HS-5 (cell line): ENCODE data around the gene GOLGB1.
"Not testable (repeated sequence)": the region's sequence is repeated elsewhere in the genome, so short reads cannot be mapped to it uniquely, and the experiment has no call there.

Experiments
- DNase-seq: peaks from one replicate; pipeline ENCODE4 v3.0.0-alpha.2; 2012; ENCODE audit warnings: low read depth

GOLGB1 gene

DNA sequence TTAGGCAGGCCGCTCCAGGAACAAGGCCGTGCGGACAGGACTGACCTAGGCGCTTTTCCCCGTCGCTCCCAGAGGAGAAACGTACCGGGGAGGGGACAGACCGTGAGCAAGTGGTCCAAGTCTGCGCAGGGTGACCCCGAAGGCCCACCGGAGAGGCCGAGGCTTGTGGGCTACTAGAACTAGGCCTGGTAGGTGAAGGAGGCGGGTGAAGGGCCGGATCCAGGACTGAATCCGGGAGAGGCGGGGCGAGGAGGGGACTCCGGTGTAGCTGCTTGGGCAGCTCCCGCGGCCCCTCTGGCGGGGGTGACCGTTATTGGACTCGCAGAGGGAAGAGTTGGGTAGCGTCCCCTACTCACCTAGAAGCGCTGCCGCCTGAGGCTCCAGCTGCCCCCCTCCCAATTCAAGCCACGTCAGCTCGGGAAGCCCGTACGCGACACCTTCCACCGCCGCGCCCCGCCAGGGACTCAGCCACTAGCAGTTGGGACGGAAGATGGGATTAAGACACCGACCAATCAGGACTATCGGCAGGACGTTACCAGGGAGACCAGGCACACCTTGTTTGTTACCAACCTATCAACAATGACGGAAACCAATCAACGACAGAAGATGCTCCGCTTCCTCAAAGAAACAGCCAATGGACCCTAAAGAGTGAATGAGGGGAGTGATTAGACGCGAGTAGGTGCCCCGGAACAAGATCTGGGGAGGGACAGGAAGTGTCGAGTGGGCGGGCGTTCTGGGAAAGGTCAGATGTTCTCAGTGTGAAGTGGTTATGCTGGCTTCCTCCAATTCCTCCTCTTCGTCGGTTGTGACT, at the start of gene GOLGB1:
Gene GOLGB1, minus strand, starts transcription at position 466 of the 811 bp plus-strand sequence. CDS start 18,770 bp downstream, outside the sequence.
- peak; percentile 99 for DNase-seq

DNA sequence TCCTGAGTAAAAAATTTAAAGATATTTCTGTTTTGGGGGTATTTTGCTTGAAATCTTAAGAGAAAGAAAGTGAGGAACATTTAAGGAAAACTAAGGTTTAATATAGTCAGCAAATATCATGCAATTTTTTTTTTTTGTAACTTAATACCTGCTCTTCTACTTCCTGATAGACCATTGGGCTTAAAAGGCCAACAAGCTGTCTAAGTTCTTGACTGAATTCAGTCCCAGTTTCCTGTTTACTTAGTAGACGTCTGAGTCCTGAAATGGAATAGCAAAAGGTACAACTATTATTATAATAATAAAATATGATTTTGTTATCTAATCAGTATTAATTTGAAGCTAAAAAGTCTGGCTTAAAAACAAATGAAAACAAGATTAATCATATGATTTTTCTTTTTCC, 47.4 kb upstream of the GOLGB1 start:
- no peak for DNase-seq

DNA sequence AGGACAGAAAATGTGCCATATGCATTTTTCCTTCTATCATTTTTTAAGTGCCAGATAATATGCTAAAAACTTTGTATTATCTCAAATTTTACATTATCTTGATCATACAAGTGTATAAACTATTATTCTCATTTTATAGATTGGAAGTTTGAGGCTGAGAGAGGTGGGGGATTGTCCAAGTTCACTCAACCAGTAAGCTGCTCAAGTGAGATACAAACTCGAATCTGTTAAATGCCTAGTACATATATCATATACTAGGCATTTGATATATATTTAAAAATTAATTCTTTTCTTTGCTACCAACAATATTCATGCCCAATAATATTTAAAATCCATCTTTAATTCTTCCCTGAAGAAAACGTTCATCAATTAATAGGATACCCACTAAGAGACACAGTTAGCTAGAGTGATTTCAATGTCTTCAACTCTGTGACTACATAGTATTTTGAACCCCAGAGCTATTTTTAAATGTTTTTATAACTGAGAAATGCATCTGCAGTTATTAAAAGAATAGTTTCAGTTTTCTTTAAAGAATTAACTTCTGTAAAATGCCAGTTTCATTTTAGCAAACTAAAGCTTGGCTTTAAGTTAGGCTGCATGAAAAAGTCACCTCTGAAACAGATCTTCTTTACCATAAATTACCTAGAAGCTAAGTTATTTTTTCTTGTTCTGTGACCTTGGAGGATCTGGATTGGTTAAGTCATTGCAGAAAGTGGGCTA, 44.9 kb upstream of the GOLGB1 start:
- DNase-seq = no peak

GRCh38 chr3:121793078-121793477, 43.5 kb upstream of the GOLGB1 start:
- DNase-seq = no peak

DNA sequence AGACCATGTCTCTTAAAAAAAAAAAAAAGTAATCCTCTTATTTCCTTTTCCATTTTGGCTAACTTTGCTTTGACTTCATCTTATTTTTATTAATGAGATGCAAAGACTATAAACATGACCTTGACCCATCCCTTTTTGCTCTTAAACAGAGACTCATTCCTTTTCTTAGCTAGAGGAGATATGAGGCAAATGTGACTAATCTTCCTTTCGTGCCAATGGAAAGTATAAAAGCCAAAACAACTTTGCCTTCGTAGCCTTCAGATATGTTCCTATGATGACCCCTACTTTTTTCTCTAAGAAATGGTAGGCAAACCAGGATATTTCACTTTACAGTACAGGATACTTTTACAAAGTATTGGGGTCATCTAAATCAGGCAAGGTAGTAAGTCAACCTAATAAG, 36.9 kb upstream of the GOLGB1 start:
- no peak for DNase-seq

DNA sequence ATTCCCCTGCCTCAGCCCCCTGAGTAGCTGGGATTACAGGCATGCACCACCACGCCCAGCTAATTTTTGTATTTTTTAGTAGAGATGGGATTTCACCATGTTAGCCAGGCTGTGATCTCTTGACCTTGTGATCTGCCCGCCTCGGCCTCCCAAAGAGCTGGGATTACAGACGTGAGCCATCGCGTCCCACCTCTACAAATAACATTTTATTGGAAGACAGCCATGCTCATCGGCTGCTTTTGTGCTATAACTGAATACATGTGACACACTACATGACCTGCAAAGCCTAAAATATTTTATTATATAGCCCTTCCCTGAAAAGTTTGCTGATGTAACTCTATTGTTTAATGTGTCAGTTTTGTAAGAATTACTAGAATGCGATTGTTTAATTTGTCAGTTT, 33.2 kb upstream of the GOLGB1 start:
- not testable (repeated sequence) for DNase-seq

- no peak for DNase-seq
Observed at GRCh38 chr3:121781611-121782010, 32.1 kb upstream of the GOLGB1 start.

- DNase-seq = not testable (repeated sequence)
Observed at GRCh38 chr3:121775095-121775494, 25.6 kb upstream of the GOLGB1 start.

DNA sequence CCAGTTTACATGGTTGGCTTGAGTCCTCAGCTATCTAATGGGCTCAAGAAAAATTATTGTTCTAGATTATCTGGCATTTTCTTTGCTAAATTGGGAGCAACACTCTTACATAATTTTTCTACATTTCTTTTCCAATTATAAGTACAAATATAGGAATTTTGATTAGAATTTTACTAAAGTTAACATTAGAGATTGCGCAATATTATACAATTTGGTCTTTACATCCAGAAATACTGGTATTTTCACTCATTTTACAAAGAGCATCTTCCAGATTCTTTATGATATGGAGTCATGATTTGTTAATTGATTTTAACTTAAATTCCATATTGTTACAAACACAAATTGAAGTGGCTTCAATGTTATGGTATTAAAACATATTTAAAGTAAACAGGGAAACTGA, 19.7 kb upstream of the GOLGB1 start:
- DNase-seq = no peak

- DNase-seq = no peak
Observed at GRCh38 chr3:121768452-121768851, 18.9 kb upstream of the GOLGB1 start.

- DNase-seq = no peak
Observed at GRCh38 chr3:121759541-121760202, 10.1 kb upstream of the GOLGB1 start.

GRCh38 chr3:121758727-121759450, 9.3 kb upstream of the GOLGB1 start:
- no peak for DNase-seq

DNA sequence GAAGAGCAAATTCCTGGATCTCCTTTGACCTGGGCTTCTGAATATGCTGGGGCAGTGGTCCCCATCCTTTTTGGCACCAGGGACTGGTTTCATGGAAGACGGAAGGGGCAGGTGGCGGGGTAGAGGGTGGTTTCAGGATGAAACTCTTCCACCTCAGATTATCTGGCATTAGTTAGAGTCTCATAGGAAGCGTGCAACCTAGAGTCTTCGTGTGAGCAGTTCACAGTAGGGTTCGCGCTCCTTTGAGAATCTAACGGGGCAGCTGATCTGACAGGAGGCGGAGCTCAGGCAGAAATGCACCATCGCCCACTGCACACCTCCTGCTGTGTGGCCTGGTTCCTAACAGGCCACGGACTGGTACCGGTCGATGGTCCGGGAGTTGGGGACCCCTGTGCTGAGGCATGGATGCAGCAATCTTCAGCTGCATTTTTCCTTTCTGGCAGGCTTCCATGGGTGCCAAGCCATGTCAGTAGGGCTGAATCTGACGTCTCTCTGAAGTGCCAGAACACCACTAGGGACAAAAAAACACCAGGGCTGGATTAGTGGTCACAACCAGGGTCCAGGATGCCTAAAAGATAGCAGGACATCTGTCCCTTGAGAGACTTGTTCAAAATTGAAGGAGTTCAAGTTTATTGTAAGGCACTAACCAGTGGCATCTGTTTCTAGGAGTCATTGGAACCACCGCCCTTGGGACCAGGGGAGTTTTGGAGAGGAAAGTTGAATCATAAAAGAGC, 8.4 kb upstream of the GOLGB1 start:
- DNase-seq = no peak

DNA sequence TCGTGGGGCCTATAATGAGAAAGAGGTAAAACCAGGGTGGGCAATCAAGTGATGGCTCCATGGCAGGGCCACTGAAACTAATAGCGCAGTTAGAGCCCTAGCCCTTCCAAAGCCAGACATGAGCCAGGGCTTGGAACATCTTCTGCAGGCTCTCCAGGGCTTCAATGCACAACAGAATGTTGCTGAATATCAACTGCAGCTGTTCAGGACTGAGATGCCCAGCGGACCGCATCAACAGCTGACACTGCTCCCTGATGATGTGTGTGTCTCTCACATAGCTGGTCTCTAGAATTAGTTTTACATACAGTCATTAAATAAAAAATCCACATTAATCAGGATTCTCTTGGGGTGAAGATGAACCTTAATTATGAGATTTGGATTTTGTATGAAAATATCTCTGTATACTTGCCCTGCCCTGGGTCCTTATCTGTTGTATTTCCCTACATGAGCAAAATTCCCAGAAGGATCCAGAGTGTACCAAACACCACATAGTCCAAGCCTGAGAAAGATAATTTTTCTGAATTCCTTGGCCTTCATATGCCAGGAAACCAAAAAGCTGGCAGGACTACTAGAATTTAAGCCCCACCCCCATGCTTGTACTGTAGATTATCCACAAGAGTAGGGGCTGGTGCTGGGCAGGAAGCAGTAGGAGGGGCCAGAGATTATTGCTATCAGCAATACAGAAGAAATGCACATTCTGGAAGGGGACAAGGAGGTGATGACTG, 7.7 kb upstream of the GOLGB1 start:
- DNase-seq = no peak

GRCh38 chr3:121752772-121753171, 3.2 kb upstream of the GOLGB1 start:
- DNase-seq = no peak

DNA sequence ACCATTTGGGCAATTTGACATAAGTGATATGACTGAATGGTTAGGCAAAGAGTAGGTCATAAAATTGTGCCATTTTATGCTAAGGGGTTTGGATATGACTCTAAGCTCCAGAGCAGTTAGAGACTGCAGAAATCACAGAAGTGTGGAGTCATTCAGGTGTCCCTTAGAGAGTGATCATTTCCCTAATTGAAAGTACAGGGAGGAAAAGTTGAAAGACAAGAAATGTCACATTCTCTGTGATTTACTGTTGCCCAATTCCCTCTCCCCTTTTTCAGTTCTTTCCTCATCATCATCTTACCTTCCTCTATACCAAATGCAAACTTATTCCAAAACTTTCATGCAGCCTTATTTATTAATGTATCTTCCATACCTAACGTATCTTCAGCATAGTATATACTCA, 2.7 kb upstream of the GOLGB1 start:
- DNase-seq = no peak

DNA sequence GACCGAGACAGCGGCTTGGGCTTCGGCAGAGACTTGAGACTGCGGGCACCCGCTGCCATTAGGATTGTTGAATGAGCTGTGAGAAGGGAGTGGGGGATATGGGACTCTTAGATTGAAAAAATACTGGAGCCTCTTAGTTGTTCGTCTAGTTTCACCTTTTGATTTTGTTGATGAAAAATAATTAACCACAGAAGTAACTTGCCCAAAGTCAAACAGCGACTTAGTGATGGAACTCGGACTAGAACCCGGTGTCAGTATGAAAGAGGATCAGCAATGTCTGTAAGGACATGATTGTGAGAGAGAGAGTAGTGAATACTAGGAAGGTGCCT, 510 bp upstream of the GOLGB1 start:
- no peak for DNase-seq

GRCh38 chr3:121748680-121749275, 763 bp downstream of the GOLGB1 start:
- DNase-seq = no peak

DNA sequence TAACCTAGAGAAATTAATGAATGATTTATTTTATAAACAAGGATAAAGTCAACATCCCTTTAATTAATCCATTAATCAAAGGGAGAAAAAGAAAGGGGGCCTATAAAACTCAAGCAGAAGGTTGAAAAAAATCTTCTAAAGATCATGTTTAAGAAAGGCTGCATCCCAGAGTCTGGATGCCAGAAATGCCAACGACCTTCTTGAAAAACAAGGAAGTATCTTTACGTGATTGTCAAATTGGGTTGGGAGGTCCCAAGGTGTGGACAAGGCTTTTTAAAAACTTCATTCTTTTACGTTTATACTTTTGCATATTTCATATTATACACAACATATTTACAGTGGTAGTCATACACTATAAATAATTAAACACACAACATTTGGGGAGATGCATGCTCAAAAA, 1.6 kb downstream of the GOLGB1 start:
- no peak for DNase-seq

DNA sequence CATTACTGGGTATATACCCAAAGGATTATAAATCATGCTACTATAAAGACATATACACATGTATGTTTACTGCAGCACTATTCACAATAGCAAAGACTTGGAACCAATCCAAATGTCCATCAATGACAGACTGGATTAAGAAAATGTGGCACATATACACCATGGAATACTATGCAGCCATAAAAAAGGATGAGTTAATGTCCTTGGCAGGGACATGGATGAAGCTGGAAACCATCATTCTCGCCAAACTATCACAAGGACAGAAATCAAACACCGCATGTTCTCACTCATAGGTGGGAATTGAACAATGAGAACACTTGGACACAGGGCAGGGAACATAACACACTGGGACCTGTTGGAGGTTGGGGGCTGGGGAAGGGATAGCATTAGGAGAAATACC, 6.4 kb downstream of the GOLGB1 start:
- DNase-seq = not testable (repeated sequence)

- no peak for DNase-seq
Observed at GRCh38 chr3:121740896-121741295, 8.6 kb downstream of the GOLGB1 start.
